Measurements from ENCODE around the gene GDF15. TPM values are rescaled to one million over a fixed set of nuclear protein-coding genes. Genes with fewer than 3 reads are reported as not detected.
A peak's percentile ranks its signal among the peaks of the same experiment; 100 is the strongest.

Gene GDF15
- polyA plus RNA-seq, 3 donors: 0.36 TPM; not detected in 2

GRCh38 chr19:18428787-18429674 lies 43.1 kb downstream of the GDF15 start:
- Histone ChIP-seq H3K4me3 (replicated peaks in 1 of 3; ENCODE audit: low read depth in 2 of 3, low read length in 3 of 3) (peak overlapping the region; percentile 16 to 69 (median 25)), H4K20me1 (ENCODE audit: insufficient read depth, low read length) (peaks cover 76% of the 10 kb centered on the region), H3K9me3 (replicated peaks in 1 of 2; ENCODE audit: control insufficient read depth in 1 of 2, insufficient read depth in 1 of 2, low read length in 2 of 2) (no peaks in the 10 kb centered on the region), H3K36me3 (replicated peaks in 1 of 2; ENCODE audit: control insufficient read depth in 1 of 2, insufficient read depth in 2 of 2, low read length in 2 of 2) (peaks cover 0 to 3% of the 10 kb centered on the region in 2 donors), H3K9ac (ENCODE audit: insufficient read depth, low read length, poor library complexity, severe bottlenecking) (peak overlapping the region; percentile 49), H3K4me2 (replicated peaks; ENCODE audit: extremely low read depth, low read length, poor library complexity, severe bottlenecking) (peak overlapping the region; percentile 79), H3K27ac (ENCODE audit: low read depth in 1 of 2, low read length in 2 of 2) (peak overlapping the region in 1 of 2 donors; percentile 20), H3K79me2 (ENCODE audit: insufficient read depth, low read length) (peaks cover 19% of the 10 kb centered on the region), H3K4me1 (ENCODE audit: control insufficient read depth in 1 of 2, insufficient read depth in 2 of 2, low read length in 2 of 2) (peaks cover 23 to 38% of the 10 kb centered on the region in 2 donors), H2AFZ (ENCODE audit: insufficient read depth, low read depth, low read length, poor library complexity, severe bottlenecking) (peak overlapping the region; percentile 50), H3K27me3 (ENCODE audit: control insufficient read depth in 2 of 2, insufficient read depth in 2 of 2, low read length in 2 of 2) (peaks cover 0 to 13% of the 10 kb centered on the region in 2 donors)
- peaks cover 1 to 19% of the 10 kb centered on the region in 2 donors for H3K36me3 Mint-ChIP-seq
- peaks cover 6 to 20% (median 9%) of the 10 kb centered on the region in 3 donors for H3K27me3 Mint-ChIP-seq (ENCODE audit: low read depth in 3 of 3)
- peak overlapping the region in 5 of 7 donors; percentile 54 to 72 (median 56) for H3K27ac Mint-ChIP-seq
- intact Hi-C loops (cut with micrococcal nuclease): no loop called here
- TF ChIP-seq CTCF (IDR thresholded peaks at IDR 0.05): no peak
- WGBS (ENCODE audit: insufficient coverage): 1% methylated on average over 62 of the region's 77 CpGs
- peak overlapping the region; percentile 35 to 45 for H3K4me3 Mint-ChIP-seq
- DNase-seq: peak; percentile 85 to 88 (median 85)
- no peaks in the 10 kb centered on the region for H3K9me3 Mint-ChIP-seq
- H3K4me1 Mint-ChIP-seq: peaks cover 21% of the 10 kb centered on the region

- H4K20me1 ChIP-seq (ENCODE audit: insufficient read depth, low read length): peaks cover 76% of the 10 kb centered on the region
- DNase-seq: no peak
- peak overlapping the region; percentile 49 for H3K9ac ChIP-seq (ENCODE audit: insufficient read depth, low read length, poor library complexity, severe bottlenecking)
- Mint-ChIP-seq H3K27ac (peak overlapping the region in 4 of 7 donors; percentile 56 to 85 (median 73)), H3K9me3 (no peaks in the 10 kb centered on the region), H3K4me3 (peak overlapping the region; percentile 35 to 57), H3K4me1 (peaks cover 21% of the 10 kb centered on the region), H3K27me3 (ENCODE audit: low read depth in 3 of 3) (peaks cover 12 to 28% (median 14%) of the 10 kb centered on the region in 3 donors), H3K36me3 (peaks cover 1 to 24% of the 10 kb centered on the region in 2 donors)
- peaks cover 0 to 19% of the 10 kb centered on the region in 2 donors for H3K27me3 ChIP-seq (ENCODE audit: control insufficient read depth in 2 of 2, insufficient read depth in 2 of 2, low read length in 2 of 2)
- intact Hi-C loops (cut with micrococcal nuclease): no loop called here
- H3K79me2 ChIP-seq (ENCODE audit: insufficient read depth, low read length): peaks cover 12% of the 10 kb centered on the region
- 50% methylated on average over 3 of the region's 13 CpGs for WGBS (ENCODE audit: insufficient coverage)
- peaks cover 23 to 40% of the 10 kb centered on the region in 2 donors for H3K4me1 ChIP-seq (ENCODE audit: control insufficient read depth in 1 of 2, insufficient read depth in 2 of 2, low read length in 2 of 2)
- no peak overlapping the region for H2AFZ ChIP-seq (ENCODE audit: insufficient read depth, low read depth, low read length, poor library complexity, severe bottlenecking)
- no peak for TF ChIP-seq CTCF (IDR thresholded peaks at IDR 0.05)
- H3K4me2 ChIP-seq (replicated peaks; ENCODE audit: extremely low read depth, low read length, poor library complexity, severe bottlenecking): peak overlapping the region; percentile 79
- no peaks in the 10 kb centered on the region for H3K9me3 ChIP-seq (replicated peaks in 1 of 2; ENCODE audit: control insufficient read depth in 1 of 2, insufficient read depth in 1 of 2, low read length in 2 of 2)
- H3K4me3 ChIP-seq (replicated peaks in 1 of 3; ENCODE audit: low read depth in 2 of 3, low read length in 3 of 3): peak overlapping the region in 1 of 3 experiments; percentile 69
- peaks cover 0 to 3% of the 10 kb centered on the region in 2 donors for H3K36me3 ChIP-seq (replicated peaks in 1 of 2; ENCODE audit: control insufficient read depth in 1 of 2, insufficient read depth in 2 of 2, low read length in 2 of 2)
- H3K27ac ChIP-seq (ENCODE audit: low read depth in 1 of 2, low read length in 2 of 2): no peak overlapping the region
Observed at GRCh38 chr19:18429717-18430416, 43.9 kb downstream of the GDF15 start.

All from CD14-positive monocyte (primary cell).